Mesenchymal stem cell (in vitro differentiated cells and primary cell): ENCODE measurements around the gene SPTBN1.
A peak's percentile ranks its signal among the peaks of the same experiment; 100 is the strongest.

Source experiments
- DNase-seq: peaks from one replicate; pipeline ENCODE4 v3.0.0-alpha.2; 2013
- H2AFZ ChIP-seq: one replicate; pipeline ENCODE4 v1.6.1; 2013; ENCODE audit warnings: low read depth, mild to moderate bottlenecking, control low read depth, inconsistent platforms, low read length, moderate library complexity
- H2AK5ac ChIP-seq: 2 replicates; pipeline ENCODE4 v1.6.1; 2013; ENCODE audit warnings: low read length, moderate library complexity, mild to moderate bottlenecking, inconsistent platforms; ENCODE audit not compliant: severe bottlenecking
- H2BK120ac ChIP-seq: one replicate; pipeline ENCODE4 v1.6.1; 2013; ENCODE audit warnings: low read depth, mild to moderate bottlenecking, inconsistent platforms, low read length, moderate library complexity
- H2BK12ac ChIP-seq, 2 experiments: one replicate each; pipeline ENCODE4 v1.6.1; 2013; ENCODE audit warnings: inconsistent platforms in 2 of 2, low read length in 2 of 2, mild to moderate bottlenecking in 2 of 2, moderate library complexity in 2 of 2, control low read depth in 1 of 2
- H2BK15ac ChIP-seq: one replicate; pipeline ENCODE4 v1.6.1; 2013; ENCODE audit warnings: mild to moderate bottlenecking, low read depth, inconsistent platforms; ENCODE audit not compliant: poor library complexity, severe bottlenecking
- H2BK5ac ChIP-seq: 2 replicates; pipeline ENCODE4 v1.6.1; 2013; ENCODE audit warnings: low read depth, mild to moderate bottlenecking, low read length, control low read depth, inconsistent platforms; ENCODE audit not compliant: poor library complexity, severe bottlenecking
- H3K14ac ChIP-seq, 2 experiments: one replicate each; pipeline ENCODE4 v1.6.1; 2013; ENCODE audit warnings: inconsistent platforms in 2 of 2, low read length in 2 of 2, control low read depth in 1 of 2, mild to moderate bottlenecking in 1 of 2, moderate library complexity in 1 of 2
- H3K18ac ChIP-seq, 2 experiments: one replicate each; pipeline ENCODE4 v1.6.1; 2013; ENCODE audit warnings: inconsistent platforms in 2 of 2, low read length in 2 of 2, control low read depth in 1 of 2, low read depth in 1 of 2, mild to moderate bottlenecking in 1 of 2
- H3K23ac ChIP-seq, 2 experiments: one replicate each; pipeline ENCODE4 v1.6.1; 2013; ENCODE audit warnings: inconsistent platforms in 2 of 2, low read length in 2 of 2, mild to moderate bottlenecking in 2 of 2, moderate library complexity in 2 of 2, control low read depth in 1 of 2
- H3K27ac ChIP-seq: 2 replicates; pipeline ENCODE4 v1.5.1; 2013; ENCODE audit warnings: mild to moderate bottlenecking, moderate library complexity, low read length, control low read depth, inconsistent platforms; ENCODE audit not compliant: poor library complexity, severe bottlenecking
- H3K27me3 ChIP-seq, 2 experiments: 2 replicates each; pipeline versions ENCODE4 v1.6.1 to v1.7.0; 2013; ENCODE audit warnings: low read length in 2 of 2, mild to moderate bottlenecking in 2 of 2, moderate library complexity in 2 of 2, control low read depth in 1 of 2, inconsistent platforms in 1 of 2; ENCODE audit not compliant: control insufficient read depth in 1 of 2, insufficient read depth in 1 of 2
- H3K36me3 ChIP-seq, 2 experiments: 2 replicates each; pipeline versions ENCODE4 v1.6.1 to v1.7.0; 2013; ENCODE audit warnings: low read length in 2 of 2, control low read depth in 1 of 2, inconsistent platforms in 1 of 2, low read depth in 1 of 2, mild to moderate bottlenecking in 1 of 2; ENCODE audit not compliant: insufficient read depth in 2 of 2, control insufficient read depth in 1 of 2
- H3K4ac ChIP-seq, 2 experiments: one replicate each; pipeline ENCODE4 v1.6.1; 2013; ENCODE audit warnings: inconsistent platforms in 2 of 2, low read length in 2 of 2, mild to moderate bottlenecking in 2 of 2, moderate library complexity in 2 of 2, control low read depth in 1 of 2, low read depth in 1 of 2
- H3K4me1 ChIP-seq: 2 replicates; pipeline ENCODE4 v1.6.1; 2013; ENCODE audit warnings: low read depth, low read length, control low read depth; ENCODE audit not compliant: control insufficient read depth, insufficient read depth
- H3K4me2 ChIP-seq: 2 replicates; pipeline ENCODE4 v1.6.1; 2013; ENCODE audit warnings: low read length, mild to moderate bottlenecking, inconsistent platforms; ENCODE audit not compliant: poor library complexity, severe bottlenecking
- H3K4me3 ChIP-seq, 2 experiments: 2 replicates each; pipeline versions ENCODE4 v1.5.1 to v1.7.0; 2013; ENCODE audit warnings: low read length in 2 of 2, mild to moderate bottlenecking in 2 of 2, control low read depth in 1 of 2, low read depth in 1 of 2; ENCODE audit not compliant: insufficient read depth in 1 of 2
- H3K79me1 ChIP-seq: replicated peaks from 2 replicates; pipeline ENCODE4 v1.6.1; 2013; ENCODE audit warnings: mild to moderate bottlenecking, control low read depth, low read length, inconsistent platforms; ENCODE audit not compliant: poor library complexity, severe bottlenecking
- H3K9ac ChIP-seq: 2 replicates; pipeline ENCODE4 v1.7.0; 2013; ENCODE audit warnings: mild to moderate bottlenecking, low read length, moderate library complexity
- H3K9me3 ChIP-seq: 2 replicates; pipeline ENCODE4 v1.7.0; 2013; ENCODE audit warnings: mild to moderate bottlenecking, low read length; ENCODE audit not compliant: control insufficient read depth
- H4K8ac ChIP-seq: one replicate; pipeline ENCODE4 v1.6.1; 2013; ENCODE audit warnings: inconsistent platforms, mild to moderate bottlenecking, low read length, moderate library complexity
- H4K91ac ChIP-seq: one replicate; pipeline ENCODE4 v1.6.1; 2013; ENCODE audit warnings: mild to moderate bottlenecking, low read length, inconsistent platforms
- WGBS: methylation state at CpG from one replicate; pipeline ENCODE4 v1.1.7; 2013; ENCODE audit warnings: mixed read lengths; 5-methylcytosine and 5-hydroxymethylcytosine counted together

The SPTBN1 gene

DNA sequence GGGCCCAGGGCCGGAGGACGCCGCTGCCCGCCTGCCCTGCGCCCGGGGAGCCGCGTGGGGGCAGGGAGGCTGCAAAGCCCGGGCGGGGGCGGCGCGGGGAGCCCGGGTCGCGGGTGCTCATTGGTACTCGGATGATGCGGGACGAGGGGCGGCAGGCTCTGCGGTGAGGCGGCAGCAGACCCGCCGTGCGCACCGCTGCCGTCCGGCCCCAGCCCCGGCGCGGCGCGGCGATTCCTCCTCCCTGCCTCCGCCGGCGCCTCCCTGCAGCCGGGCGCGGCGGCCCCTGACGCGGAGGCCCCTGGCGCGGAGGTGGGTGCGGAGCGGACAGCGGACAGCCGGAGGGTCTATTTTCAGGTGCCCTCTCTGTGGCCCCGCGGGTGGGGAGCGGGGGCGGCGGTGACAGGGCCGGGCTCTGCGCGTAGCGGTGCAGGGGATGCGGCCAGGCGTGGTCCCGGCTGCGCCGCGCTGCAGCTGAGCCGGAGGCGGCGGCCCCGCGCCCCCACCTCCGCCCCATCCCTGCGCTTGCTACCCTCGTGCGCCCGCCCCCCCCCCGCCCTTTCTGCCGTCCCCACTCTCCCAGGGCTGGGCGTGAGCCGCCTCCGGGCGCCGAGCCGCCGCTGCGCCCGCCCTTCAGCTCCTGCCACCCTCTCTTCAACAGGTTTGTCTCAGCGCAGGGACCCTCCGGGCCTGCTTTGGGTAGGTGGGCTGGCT is 640 bp downstream of the SPTBN1 start:
- peak overlapping the region; percentile 67 for H2BK120ac ChIP-seq
- H2BK12ac ChIP-seq: peak overlapping the region; percentile 18 to 76
- H3K27ac ChIP-seq: peak overlapping the region; percentile 67
- H3K14ac ChIP-seq: peak overlapping the region in 1 of 2 experiments; percentile 93
- peaks cover 5% of the 10 kb centered on the region for H3K4me1 ChIP-seq
- H3K36me3 ChIP-seq: no peaks in the 10 kb centered on the region
- peak overlapping the region; percentile 80 for H2AFZ ChIP-seq
- no peaks in the 10 kb centered on the region for H3K9me3 ChIP-seq
- peak overlapping the region; percentile 87 for H3K9ac ChIP-seq
- H3K4ac ChIP-seq: peak overlapping the region; percentile 66 to 95
- peak overlapping the region; percentile 95 to 97 for H3K4me3 ChIP-seq
- H4K91ac ChIP-seq: peak overlapping the region; percentile 87
- peak overlapping the region in 1 of 2 experiments; percentile 95 for H3K23ac ChIP-seq
- H3K18ac ChIP-seq: peak overlapping the region; percentile 90 to 99
- DNase-seq: peak; percentile 45
- peaks cover 2% of the 10 kb centered on the region for H3K79me1 ChIP-seq
- peak overlapping the region; percentile 84 for H2BK5ac ChIP-seq
- H2BK15ac ChIP-seq: peak overlapping the region; percentile 46
- no peaks in the 10 kb centered on the region for H3K27me3 ChIP-seq
- H3K4me2 ChIP-seq: peak overlapping the region; percentile 97
- WGBS: 1% methylated on average over 35 of the region's 87 CpGs
- H2AK5ac ChIP-seq: no peak overlapping the region
- H4K8ac ChIP-seq: peak overlapping the region; percentile 67

DNA sequence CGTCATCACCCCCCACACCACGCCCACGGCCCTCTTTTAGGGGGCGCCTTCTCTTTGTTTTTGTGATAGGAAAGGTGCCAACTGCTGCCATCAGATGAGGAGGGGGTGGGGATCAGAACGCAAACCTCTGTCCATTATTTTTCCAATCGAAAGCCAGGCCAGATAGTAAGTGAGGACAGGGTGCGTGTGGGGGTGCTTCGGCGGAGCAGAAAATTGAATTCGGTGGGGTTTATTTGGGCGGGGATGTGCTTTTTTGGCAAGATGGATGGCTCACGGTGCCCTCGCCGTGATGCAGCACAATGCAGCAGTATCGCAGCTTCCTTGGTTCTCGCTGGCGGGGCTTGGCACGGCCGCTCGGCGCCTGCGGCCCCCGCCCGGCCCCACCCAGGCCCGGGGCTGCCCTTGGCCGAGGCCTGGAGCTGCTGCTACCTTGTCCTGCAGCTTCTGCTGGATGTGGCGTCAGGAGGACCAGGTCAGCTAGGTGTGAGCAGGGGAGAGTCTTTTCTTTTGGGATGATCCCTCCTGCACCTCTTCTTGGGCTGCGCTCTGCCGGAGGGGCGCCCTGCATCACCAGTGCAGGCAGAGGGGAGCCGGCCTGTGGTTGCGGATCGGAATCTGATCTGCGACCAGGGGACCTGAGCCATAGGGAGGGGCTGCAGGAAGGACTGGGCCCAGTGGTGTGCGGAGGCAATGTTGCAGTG is 1.3 kb downstream of the SPTBN1 start:
- Histone ChIP-seq H3K79me1 (peaks cover 2% of the 10 kb centered on the region), H2BK5ac (peak overlapping the region; percentile 84), H3K36me3 (no peaks in the 10 kb centered on the region), H3K4me3 (peak overlapping the region; percentile 95 to 97), H2BK15ac (no peak overlapping the region), H2AK5ac (no peak overlapping the region), H3K9ac (peak overlapping the region; percentile 87), H3K14ac (peak overlapping the region in 1 of 2 experiments; percentile 98), H3K18ac (peak overlapping the region; percentile 16 to 89), H4K8ac (peak overlapping the region; percentile 7), H3K23ac (peak overlapping the region; percentile 1 to 79), H3K9me3 (no peaks in the 10 kb centered on the region), H3K4me2 (peak overlapping the region; percentile 97), H3K4ac (peak overlapping the region; percentile 22 to 66), H3K27ac (peak overlapping the region; percentile 67), H4K91ac (peak overlapping the region; percentile 19), H2BK12ac (peak overlapping the region; percentile 18 to 83), H3K27me3 (no peaks in the 10 kb centered on the region), H3K4me1 (peaks cover 5% of the 10 kb centered on the region), H2AFZ (peak overlapping the region; percentile 37), H2BK120ac (no peak overlapping the region)
- WGBS: 0% methylated on average over 31 of the region's 35 CpGs
- peak; percentile 48 for DNase-seq

DNA sequence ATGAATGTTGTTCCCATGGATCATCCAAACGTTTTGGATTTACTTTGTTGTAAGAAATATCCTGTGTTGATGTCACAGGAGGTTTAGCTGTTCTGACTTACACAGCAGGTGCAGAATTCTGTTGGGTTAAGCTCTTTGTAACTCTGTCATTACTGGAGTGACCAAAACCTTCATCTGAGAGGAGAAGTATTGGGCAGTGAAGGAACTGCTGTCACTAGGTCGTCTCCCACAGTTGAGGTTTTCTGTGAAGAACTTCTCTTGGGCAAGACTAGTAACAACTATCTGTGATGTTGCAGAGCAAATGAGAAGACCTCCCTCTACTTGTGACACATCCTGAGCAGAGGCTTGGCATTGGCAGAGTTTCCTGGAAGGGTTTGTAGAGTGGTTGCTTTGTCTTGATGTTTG is 2.9 kb downstream of the SPTBN1 start:
- Histone ChIP-seq H2BK12ac (no peak overlapping the region), H3K14ac (no peak overlapping the region), H3K4ac (no peak overlapping the region), H3K27ac (no peak overlapping the region), H3K9ac (peak overlapping the region; percentile 87), H3K4me2 (peak overlapping the region; percentile 97), H2BK15ac (no peak overlapping the region), H3K36me3 (no peaks in the 10 kb centered on the region), H2BK5ac (no peak overlapping the region), H2AK5ac (no peak overlapping the region), H2AFZ (no peak overlapping the region), H2BK120ac (no peak overlapping the region), H3K23ac (no peak overlapping the region), H4K8ac (no peak overlapping the region), H3K27me3 (no peaks in the 10 kb centered on the region), H3K79me1 (peaks cover 2% of the 10 kb centered on the region), H3K4me1 (peaks cover 5% of the 10 kb centered on the region), H3K4me3 (peak overlapping the region in 1 of 2 experiments; percentile 95), H3K18ac (no peak overlapping the region), H4K91ac (no peak overlapping the region), H3K9me3 (no peaks in the 10 kb centered on the region)
- DNase-seq: peak; percentile 73
- WGBS: 52% methylated on average over 2 of the region's 2 CpGs

DNA sequence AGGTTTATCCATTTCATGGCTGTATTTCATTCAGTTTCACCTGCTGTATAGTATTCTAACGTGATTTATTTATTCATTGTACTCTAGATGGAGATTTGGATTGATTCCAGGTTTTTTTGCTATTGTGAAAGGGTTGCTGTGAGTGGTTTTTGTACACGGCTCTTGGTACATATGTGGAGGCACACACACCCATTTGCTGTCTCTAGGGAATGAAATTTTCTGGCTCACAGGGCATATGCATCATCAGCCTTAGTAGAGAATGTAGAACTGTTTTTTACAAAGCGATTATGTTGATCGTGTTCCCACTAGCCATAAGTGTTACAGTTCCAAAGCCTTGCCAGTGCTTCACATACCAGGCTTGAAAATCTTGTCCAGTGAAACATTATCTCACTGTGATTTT is 5.1 kb downstream of the SPTBN1 start:
- 78% methylated on average over 3 of the region's 4 CpGs for WGBS
- Histone ChIP-seq H3K4me3 (peak overlapping the region in 1 of 2 experiments; percentile 44), H2BK15ac (no peak overlapping the region), H2BK120ac (no peak overlapping the region), H3K36me3 (no peaks in the 10 kb centered on the region), H3K27me3 (no peaks in the 10 kb centered on the region), H4K91ac (no peak overlapping the region), H4K8ac (no peak overlapping the region), H3K4me2 (no peak overlapping the region), H3K79me1 (no peaks in the 10 kb centered on the region), H2BK12ac (no peak overlapping the region), H3K18ac (no peak overlapping the region), H3K14ac (no peak overlapping the region), H3K4me1 (peaks cover 5% of the 10 kb centered on the region), H3K27ac (no peak overlapping the region), H2AK5ac (no peak overlapping the region), H2AFZ (no peak overlapping the region), H2BK5ac (no peak overlapping the region), H3K9me3 (no peaks in the 10 kb centered on the region), H3K4ac (no peak overlapping the region), H3K23ac (no peak overlapping the region), H3K9ac (peak overlapping the region; percentile 40)
- peak; percentile 36 for DNase-seq
